ENCODE data around the gene KCND3.

DNA sequence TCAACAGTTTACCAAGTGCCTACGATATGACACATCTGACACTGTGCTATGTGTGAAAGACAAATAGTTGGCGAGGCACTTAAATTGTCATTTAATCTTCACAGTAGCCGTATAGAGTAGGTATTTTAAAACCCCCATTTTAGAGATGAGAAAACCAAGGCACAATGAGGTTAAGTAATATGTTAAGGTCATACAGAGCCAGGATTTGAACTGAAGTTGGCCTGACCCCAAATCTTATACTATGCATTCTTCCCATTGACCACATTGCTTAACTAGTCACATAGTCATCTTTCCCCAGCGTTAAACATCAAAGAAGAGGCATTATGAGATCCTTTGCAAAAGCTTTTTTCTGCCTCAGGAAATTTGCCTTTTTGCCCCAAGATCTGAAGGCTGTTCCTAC is 254.1 kb downstream of the KCND3 start:
- TF ChIP-seq EZH2phosphoT487 (IDR thresholded peaks at IDR 0.05; ENCODE audit: unreplicated experiment) (no peak), POLR2AphosphoS5 (IDR thresholded peaks at IDR 0.05; ENCODE audit: low read depth) (no peak; the same call in 1 of the 2 replicates)
- TF ChIP-seq, protein P1, sequence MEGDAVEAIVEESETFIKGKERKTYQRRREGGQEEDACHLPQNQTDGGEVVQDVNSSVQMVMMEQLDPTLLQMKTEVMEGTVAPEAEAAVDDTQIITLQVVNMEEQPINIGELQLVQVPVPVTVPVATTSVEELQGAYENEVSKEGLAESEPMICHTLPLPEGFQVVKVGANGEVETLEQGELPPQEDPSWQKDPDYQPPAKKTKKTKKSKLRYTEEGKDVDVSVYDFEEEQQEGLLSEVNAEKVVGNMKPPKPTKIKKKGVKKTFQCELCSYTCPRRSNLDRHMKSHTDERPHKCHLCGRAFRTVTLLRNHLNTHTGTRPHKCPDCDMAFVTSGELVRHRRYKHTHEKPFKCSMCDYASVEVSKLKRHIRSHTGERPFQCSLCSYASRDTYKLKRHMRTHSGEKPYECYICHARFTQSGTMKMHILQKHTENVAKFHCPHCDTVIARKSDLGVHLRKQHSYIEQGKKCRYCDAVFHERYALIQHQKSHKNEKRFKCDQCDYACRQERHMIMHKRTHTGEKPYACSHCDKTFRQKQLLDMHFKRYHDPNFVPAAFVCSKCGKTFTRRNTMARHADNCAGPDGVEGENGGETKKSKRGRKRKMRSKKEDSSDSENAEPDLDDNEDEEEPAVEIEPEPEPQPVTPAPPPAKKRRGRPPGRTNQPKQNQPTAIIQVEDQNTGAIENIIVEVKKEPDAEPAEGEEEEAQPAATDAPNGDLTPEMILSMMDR (conservative IDR thresholded peaks at IDR 0.05; ENCODE audit: low read depth in 2 of 2): no peak
- TF ChIP-seq, protein P2, sequence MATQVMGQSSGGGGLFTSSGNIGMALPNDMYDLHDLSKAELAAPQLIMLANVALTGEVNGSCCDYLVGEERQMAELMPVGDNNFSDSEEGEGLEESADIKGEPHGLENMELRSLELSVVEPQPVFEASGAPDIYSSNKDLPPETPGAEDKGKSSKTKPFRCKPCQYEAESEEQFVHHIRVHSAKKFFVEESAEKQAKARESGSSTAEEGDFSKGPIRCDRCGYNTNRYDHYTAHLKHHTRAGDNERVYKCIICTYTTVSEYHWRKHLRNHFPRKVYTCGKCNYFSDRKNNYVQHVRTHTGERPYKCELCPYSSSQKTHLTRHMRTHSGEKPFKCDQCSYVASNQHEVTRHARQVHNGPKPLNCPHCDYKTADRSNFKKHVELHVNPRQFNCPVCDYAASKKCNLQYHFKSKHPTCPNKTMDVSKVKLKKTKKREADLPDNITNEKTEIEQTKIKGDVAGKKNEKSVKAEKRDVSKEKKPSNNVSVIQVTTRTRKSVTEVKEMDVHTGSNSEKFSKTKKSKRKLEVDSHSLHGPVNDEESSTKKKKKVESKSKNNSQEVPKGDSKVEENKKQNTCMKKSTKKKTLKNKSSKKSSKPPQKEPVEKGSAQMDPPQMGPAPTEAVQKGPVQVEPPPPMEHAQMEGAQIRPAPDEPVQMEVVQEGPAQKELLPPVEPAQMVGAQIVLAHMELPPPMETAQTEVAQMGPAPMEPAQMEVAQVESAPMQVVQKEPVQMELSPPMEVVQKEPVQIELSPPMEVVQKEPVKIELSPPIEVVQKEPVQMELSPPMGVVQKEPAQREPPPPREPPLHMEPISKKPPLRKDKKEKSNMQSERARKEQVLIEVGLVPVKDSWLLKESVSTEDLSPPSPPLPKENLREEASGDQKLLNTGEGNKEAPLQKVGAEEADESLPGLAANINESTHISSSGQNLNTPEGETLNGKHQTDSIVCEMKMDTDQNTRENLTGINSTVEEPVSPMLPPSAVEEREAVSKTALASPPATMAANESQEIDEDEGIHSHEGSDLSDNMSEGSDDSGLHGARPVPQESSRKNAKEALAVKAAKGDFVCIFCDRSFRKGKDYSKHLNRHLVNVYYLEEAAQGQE (IDR thresholded peaks at IDR 0.05; ENCODE audit: unreplicated experiment): no peak
